ENCODE measurements around the gene BTBD7. TPM values are rescaled to one million over a fixed set of nuclear protein-coding genes. Genes with fewer than 3 reads are reported as not detected.

Gene BTBD7
- total RNA-seq, 1 donor from 2014 or later = 41.1 TPM

DNA sequence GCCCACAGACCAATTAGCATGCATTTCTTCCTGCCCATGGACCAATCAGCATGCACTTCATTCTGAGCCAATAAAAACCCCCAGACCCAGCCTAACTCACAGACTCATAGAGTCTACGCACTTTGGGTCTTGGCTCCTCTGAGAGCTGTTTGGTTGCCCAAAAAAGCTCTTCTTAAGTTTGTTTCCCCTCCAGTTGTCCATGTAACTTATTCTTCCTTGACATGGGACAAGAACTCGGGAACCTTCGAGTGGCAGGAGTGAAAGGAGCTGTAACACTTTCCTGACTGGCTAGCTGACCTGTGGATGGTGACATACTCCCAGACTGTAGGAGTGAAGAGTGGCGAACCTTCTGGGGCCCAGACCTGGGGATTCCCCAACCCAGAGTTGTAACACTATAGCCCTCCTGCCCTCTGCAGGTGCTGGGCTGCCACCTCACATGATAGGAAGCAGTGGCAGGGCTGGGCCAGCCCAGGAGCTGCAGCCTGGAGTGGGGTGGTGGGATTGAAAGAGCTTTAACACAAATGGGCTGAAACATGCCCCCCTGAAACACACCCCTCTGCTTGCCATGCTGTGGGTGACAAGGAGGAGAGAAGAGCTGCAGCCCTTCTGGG is 4.4 kb upstream of the BTBD7 start:
- no peak for DNase-seq
- H3K36me3 Mint-ChIP-seq (ENCODE audit: unreplicated experiment) = peaks cover 5% of the 10 kb centered on the region
- H3K4me1 Mint-ChIP-seq (ENCODE audit: low read depth, unreplicated experiment) = peaks cover 8% of the 10 kb centered on the region
- H3K4me3 Mint-ChIP-seq (ENCODE audit: unreplicated experiment) = no peak overlapping the region
- H3K27ac Mint-ChIP-seq (ENCODE audit: unreplicated experiment) = no peak overlapping the region
- peaks cover 10% of the 10 kb centered on the region for H3K9me3 Mint-ChIP-seq (ENCODE audit: unreplicated experiment)
- peaks cover 6% of the 10 kb centered on the region for H3K27me3 Mint-ChIP-seq (ENCODE audit: unreplicated experiment)
- TF ChIP-seq, protein P1, sequence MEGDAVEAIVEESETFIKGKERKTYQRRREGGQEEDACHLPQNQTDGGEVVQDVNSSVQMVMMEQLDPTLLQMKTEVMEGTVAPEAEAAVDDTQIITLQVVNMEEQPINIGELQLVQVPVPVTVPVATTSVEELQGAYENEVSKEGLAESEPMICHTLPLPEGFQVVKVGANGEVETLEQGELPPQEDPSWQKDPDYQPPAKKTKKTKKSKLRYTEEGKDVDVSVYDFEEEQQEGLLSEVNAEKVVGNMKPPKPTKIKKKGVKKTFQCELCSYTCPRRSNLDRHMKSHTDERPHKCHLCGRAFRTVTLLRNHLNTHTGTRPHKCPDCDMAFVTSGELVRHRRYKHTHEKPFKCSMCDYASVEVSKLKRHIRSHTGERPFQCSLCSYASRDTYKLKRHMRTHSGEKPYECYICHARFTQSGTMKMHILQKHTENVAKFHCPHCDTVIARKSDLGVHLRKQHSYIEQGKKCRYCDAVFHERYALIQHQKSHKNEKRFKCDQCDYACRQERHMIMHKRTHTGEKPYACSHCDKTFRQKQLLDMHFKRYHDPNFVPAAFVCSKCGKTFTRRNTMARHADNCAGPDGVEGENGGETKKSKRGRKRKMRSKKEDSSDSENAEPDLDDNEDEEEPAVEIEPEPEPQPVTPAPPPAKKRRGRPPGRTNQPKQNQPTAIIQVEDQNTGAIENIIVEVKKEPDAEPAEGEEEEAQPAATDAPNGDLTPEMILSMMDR (IDR thresholded peaks at IDR 0.05; ENCODE audit: partially characterized antibody, unreplicated experiment) = no peak

GRCh38 chr14:93333631-93334103 is 831 bp upstream of the BTBD7 start:
- peak overlapping the region; percentile 88 for H3K27ac Mint-ChIP-seq (ENCODE audit: unreplicated experiment)
- peaks cover 8% of the 10 kb centered on the region for H3K9me3 Mint-ChIP-seq (ENCODE audit: unreplicated experiment)
- H3K4me1 Mint-ChIP-seq (ENCODE audit: low read depth, unreplicated experiment) = peaks cover 11% of the 10 kb centered on the region
- no peaks in the 10 kb centered on the region for H3K36me3 Mint-ChIP-seq (ENCODE audit: unreplicated experiment)
- peak overlapping the region; percentile 91 for H3K4me3 Mint-ChIP-seq (ENCODE audit: unreplicated experiment)
- peaks cover 8% of the 10 kb centered on the region for H3K27me3 Mint-ChIP-seq (ENCODE audit: unreplicated experiment)
- TF ChIP-seq, protein P1 (IDR thresholded peaks at IDR 0.05; ENCODE audit: partially characterized antibody, unreplicated experiment) = no peak
- no peak for DNase-seq

GRCh38 chr14:93332397-93332852 is 411 bp downstream of the BTBD7 start:
- Mint-ChIP-seq H3K36me3 (ENCODE audit: unreplicated experiment) (no peaks in the 10 kb centered on the region), H3K9me3 (ENCODE audit: unreplicated experiment) (peaks cover 8% of the 10 kb centered on the region), H3K27me3 (ENCODE audit: unreplicated experiment) (peaks cover 8% of the 10 kb centered on the region), H3K4me3 (ENCODE audit: unreplicated experiment) (peak overlapping the region; percentile 95), H3K27ac (ENCODE audit: unreplicated experiment) (no peak overlapping the region), H3K4me1 (ENCODE audit: low read depth, unreplicated experiment) (peaks cover 11% of the 10 kb centered on the region)
- DNase-seq = peak; percentile 75
- TF ChIP-seq, protein P1 (IDR thresholded peaks at IDR 0.05; ENCODE audit: partially characterized antibody, unreplicated experiment) = peak; percentile 2

DNA sequence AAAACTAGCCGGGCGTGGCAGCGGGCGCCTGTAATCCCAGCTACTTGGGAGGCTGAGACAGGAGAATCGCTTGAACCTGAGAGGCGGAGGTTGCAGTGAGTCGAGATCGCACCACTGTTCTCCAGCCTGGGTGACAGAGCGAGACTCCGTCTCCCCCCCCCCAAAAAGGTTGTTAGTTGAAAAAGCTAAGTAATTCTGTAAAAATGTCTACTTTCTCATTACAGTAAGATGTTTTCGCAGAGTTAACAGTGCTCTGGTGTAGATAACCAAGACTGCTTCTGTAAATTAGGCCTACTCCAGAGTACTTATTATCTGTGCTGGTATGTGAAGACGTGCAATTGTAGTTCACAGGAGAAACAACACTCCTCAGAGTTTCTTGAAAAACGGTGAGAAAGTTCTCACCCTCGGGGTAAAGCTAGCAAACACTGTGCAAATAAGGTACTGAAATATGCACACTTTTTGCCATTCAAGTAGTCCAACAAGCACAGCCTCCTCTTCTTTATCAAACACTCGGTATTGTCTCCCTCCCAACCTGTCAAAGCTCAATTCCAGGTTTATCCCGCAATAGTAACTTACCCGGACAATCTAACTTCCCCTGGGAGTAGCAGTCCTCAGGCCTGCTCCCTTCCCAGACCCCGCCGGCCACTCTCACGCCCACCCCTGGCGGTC is 974 bp downstream of the BTBD7 start:
- peaks cover 8% of the 10 kb centered on the region for H3K9me3 Mint-ChIP-seq (ENCODE audit: unreplicated experiment)
- TF ChIP-seq, protein P1 (IDR thresholded peaks at IDR 0.05; ENCODE audit: partially characterized antibody, unreplicated experiment) = peak; percentile 9
- H3K27me3 Mint-ChIP-seq (ENCODE audit: unreplicated experiment) = peaks cover 8% of the 10 kb centered on the region
- DNase-seq = no peak
- H3K36me3 Mint-ChIP-seq (ENCODE audit: unreplicated experiment) = no peaks in the 10 kb centered on the region
- peak overlapping the region; percentile 88 for H3K27ac Mint-ChIP-seq (ENCODE audit: unreplicated experiment)
- H3K4me3 Mint-ChIP-seq (ENCODE audit: unreplicated experiment) = peak overlapping the region; percentile 95
- H3K4me1 Mint-ChIP-seq (ENCODE audit: low read depth, unreplicated experiment) = peaks cover 11% of the 10 kb centered on the region

All from glutamatergic neuron (in vitro differentiated cells).